ENCODE results near the gene CERS4.
"Not testable (repeated sequence)": the region's sequence is repeated elsewhere in the genome, so short reads cannot be mapped to it uniquely, and the experiment has no call there.

The CERS4 gene

DNA sequence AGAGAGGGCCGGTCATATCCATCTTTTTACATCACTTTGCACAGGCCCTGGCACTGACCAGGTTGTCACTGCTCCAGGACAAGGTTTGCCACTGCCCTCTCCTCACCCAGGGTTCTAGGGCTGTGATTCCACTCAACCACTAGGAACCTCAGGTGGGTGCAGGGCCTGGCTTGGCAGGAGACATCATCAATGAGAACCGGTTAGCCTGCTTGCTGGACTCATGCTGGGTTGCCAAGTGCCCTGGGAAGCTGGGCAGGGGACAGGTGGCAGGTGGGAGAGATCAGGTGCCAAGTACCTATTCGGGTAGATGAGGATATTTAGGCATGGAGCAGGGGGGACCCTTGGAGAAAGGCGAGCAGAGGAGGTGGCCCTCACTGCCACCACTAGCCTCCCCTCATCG lies 4.2 kb upstream of the CERS4 start:
- DNase-seq (ENCODE audit: low read depth, low spot score), result no peak
- H3K4me3 ChIP-seq (ENCODE audit: low read depth, low read length), result no peak overlapping the region
- in situ Hi-C loops (cut with HindIII; ENCODE audit: low sequenced_read_pairs), result no loop called here
- TF ChIP-seq, protein P1, sequence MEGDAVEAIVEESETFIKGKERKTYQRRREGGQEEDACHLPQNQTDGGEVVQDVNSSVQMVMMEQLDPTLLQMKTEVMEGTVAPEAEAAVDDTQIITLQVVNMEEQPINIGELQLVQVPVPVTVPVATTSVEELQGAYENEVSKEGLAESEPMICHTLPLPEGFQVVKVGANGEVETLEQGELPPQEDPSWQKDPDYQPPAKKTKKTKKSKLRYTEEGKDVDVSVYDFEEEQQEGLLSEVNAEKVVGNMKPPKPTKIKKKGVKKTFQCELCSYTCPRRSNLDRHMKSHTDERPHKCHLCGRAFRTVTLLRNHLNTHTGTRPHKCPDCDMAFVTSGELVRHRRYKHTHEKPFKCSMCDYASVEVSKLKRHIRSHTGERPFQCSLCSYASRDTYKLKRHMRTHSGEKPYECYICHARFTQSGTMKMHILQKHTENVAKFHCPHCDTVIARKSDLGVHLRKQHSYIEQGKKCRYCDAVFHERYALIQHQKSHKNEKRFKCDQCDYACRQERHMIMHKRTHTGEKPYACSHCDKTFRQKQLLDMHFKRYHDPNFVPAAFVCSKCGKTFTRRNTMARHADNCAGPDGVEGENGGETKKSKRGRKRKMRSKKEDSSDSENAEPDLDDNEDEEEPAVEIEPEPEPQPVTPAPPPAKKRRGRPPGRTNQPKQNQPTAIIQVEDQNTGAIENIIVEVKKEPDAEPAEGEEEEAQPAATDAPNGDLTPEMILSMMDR (IDR thresholded peaks at IDR 0.05; ENCODE audit: low read depth, low read length), result no peak

DNA sequence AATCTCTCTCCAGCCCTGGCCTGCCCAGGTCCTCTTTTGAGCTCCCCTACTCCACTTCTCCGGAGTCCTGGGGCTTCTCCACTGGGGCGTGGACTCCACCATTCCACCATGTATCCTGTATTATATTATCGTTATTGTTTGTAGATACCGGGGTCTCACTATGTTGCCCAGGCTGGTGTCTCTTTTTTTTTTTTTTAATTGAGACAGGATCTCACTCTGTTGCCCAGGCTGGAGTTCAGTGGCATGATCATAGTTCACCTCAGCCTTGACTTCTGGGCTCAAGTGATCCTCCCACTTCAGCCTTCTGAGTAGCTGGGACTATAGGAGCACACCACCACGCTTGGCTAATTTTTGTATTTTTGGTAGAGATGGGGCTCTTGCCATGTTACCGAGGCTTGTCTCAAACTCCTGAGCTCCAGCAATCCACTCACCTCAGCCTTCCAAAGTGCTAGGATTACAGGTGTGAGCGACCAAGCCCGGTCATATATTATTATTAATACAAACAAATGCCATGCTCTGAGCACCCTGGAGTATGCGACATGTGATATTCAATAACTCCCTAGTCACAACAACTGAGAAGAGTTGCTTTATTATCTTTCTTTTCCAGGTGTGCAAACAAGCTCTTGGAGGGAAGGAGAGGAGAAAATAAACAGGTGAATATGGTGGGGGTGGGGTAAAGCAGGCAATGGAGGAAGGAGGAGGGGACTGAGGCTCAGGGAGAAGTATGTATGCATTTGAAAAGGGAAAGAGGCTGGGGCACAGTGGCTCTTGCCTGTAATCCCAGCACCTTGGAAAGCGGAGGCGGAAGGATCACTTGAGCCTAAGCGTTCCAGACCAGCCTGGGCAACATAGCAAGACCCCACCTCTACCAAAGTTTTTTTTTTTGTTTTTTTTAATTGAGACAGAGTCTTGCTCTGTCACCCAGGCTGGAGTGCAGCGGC lies 2.8 kb upstream of the CERS4 start:
- TF ChIP-seq, protein P1 (IDR thresholded peaks at IDR 0.05; ENCODE audit: low read depth, low read length), result no peak
- DNase-seq (ENCODE audit: low read depth, low spot score), result no peak
- in situ Hi-C loops (cut with HindIII; ENCODE audit: low sequenced_read_pairs), result no loop called here
- no peak overlapping the region for H3K4me3 ChIP-seq (ENCODE audit: low read depth, low read length)

DNA sequence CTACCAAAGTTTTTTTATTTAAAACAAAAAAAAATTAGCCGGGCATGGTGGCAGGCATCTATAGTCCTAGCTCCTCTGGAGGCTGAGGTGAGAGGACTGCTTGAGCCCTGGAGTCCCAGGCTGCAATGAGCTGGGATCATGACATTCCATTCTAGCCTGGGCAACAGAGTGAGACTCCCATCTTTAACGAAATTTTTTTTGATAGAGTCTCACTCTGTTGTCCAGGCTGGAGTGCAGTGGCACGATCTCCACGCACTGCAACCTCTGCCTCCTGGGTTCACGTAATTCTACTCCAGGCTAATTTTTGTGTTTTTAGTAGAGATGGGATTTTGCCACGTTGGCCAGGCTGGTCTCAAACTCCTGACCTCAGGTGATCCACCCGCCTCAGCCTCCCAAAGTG lies 1.8 kb upstream of the CERS4 start:
- H3K4me3 ChIP-seq (ENCODE audit: low read depth, low read length); DNase-seq (ENCODE audit: low read depth, low spot score); in situ Hi-C loops (cut with HindIII; ENCODE audit: low sequenced_read_pairs): not testable (repeated sequence)

DNA sequence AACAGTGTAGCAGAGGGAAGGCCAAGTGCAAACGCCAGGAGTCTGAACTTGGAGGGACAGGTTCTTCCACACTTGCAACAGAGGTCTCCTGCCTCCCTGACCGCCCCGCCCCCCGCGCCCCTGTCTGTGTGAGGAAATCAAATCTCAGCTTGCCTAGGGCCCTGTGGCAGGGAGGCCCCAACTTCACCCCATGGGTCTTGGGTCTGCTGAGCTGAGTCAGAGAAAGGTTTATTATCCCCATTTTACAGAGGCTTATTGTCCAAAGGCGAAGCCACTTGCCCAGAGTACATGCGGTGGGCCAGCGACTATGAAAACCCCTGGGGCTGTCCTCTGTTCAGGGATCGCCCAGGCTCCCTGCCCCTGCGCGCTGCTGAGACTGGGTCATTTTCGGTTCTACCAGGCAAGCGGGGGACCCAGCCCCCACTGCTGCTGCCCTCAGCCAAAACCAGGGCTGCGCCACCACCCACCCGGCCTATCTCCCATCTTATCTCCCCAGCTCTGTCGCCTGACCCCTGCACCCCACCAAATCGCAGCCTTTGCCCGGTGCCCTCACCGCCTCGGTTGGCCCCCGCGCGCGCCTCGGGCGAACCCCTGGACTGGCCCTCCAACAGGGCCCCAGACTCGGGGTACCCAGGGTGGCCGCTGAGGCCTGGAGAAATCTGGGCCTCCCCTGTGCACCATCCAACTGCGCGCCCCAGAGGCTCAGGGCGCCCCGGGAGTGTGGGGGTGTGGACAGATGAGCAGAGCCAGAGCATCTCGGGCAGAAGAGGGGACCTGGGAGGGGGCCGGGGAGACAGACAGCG lies 850 bp upstream of the CERS4 start:
- DNase-seq (ENCODE audit: low read depth, low spot score), result no peak
- in situ Hi-C loops (cut with HindIII; ENCODE audit: low sequenced_read_pairs), result no loop called here
- no peak overlapping the region for H3K4me3 ChIP-seq (ENCODE audit: low read depth, low read length)
- TF ChIP-seq, protein P1 (IDR thresholded peaks at IDR 0.05; ENCODE audit: low read depth, low read length), result no peak

DNA sequence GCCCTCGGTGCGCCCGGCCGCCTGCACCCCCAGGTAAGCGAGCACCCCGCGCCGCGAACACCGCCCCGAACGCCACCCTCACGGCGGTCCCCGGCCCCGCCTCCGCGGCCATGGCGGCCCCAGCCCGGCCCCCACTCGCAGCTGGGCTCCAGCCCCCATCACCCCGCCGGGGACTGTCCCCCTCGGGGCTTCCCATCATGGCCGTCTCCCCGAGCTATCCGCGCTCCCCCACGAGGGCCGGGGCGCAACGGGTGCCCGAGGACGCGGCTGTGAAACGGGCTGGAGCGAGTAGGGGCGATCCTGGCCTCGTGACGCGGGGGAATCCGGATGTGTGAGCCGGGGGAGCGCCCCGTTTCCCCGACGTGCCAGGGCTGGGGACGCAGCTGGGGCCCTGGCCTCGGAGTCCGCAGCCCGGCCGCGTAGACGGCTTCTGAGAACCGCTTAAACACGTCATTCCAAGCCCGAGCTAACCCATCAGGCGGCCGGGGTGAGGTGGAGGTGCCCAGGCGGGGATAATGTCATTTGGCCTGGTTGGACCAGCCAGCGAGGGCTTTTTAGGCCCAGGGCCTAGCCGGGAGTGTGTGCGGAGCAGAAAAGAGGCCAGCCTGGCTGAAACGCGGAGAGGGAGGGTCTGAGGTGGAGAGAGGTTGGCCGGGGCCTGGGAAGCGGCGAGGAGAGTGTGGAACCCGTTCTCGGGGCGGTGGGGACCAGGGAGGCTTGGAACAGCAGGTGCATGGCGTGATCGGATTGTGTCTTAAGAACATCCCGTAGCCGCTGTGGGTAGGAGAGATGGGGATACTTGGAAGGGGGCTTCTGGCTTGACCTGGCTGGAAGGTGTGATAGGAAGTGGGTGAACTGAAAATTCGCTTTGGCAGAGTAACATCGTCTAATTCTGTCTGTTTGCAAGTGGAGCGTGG lies 550 bp downstream of the CERS4 start:
- peak overlapping the region; percentile 33 for H3K4me3 ChIP-seq (ENCODE audit: low read depth, low read length)
- DNase-seq (ENCODE audit: low read depth, low spot score), result peak; percentile 5
- in situ Hi-C loops (cut with HindIII; ENCODE audit: low sequenced_read_pairs), result no loop called here
- TF ChIP-seq, protein P1 (IDR thresholded peaks at IDR 0.05; ENCODE audit: low read depth, low read length), result no peak

DNA sequence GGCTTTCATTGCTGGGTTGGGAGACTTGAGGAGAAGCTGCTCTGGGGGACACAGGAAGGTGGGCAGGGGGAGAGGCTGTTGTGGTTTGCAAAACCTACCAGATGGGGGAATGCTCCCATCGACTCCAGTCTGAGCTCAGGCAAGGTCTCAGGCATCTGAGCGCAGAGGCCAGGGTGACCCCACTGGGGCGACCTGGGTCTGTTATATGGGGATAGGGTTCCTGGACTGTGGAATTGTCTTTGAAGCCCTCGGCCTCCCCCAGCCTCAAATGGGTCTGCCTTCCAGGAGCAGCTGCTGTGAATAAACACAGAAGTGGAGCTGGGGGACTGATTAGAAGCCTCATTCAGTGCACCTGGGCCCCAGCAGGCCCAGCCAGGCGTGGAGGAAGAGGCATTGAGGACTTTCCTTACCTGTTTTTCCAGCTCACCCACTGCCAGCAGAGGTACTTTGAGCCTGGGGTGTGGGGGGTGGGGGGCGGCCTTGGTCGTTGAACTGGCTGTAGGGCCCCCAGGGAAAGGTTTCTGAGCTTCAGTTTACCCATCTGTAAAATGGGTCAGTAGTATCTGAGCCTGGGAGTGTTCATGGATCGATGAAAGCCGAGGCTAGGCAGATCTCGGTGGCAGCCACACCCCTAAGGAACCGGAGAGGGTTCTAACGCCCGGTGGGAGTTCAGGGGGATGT lies 1.4 kb downstream of the CERS4 start:
- DNase-seq (ENCODE audit: low read depth, low spot score), result no peak
- no peak overlapping the region for H3K4me3 ChIP-seq (ENCODE audit: low read depth, low read length)
- TF ChIP-seq, protein P1 (IDR thresholded peaks at IDR 0.05; ENCODE audit: low read depth, low read length), result no peak
- in situ Hi-C loops (cut with HindIII; ENCODE audit: low sequenced_read_pairs), result no loop called here

Data from astrocyte of the spinal cord (primary cell).